IMR-90 (cell line): ENCODE results near the gene KRT77.

Experiments used
- CTCF ChIP-seq: conservative IDR thresholded peaks from 2 replicates; pipeline ENCODE4 v1.5.1; 2012; ENCODE audit warnings: mild to moderate bottlenecking, low read depth, low read length, improper control_type of control experiment
- FOS ChIP-seq: fragments of 150-350 bp; IDR thresholded peaks from 2 replicates; pipeline ENCODE4 v1.6.1; 2016; ENCODE audit warnings: low read depth, low read length
- POLR2A ChIP-seq: IDR thresholded peaks from 2 replicates; pipeline ENCODE4 v1.6.1; 2012; ENCODE audit warnings: mild to moderate bottlenecking, low read depth, low read length
- RAD21 ChIP-seq: IDR thresholded peaks from 2 replicates; pipeline ENCODE4 v1.6.1; 2012; ENCODE audit warnings: low read length, improper control_type of control experiment
- RFX5 ChIP-seq: IDR thresholded peaks from 2 replicates; pipeline ENCODE4 v1.8.0; 2012; ENCODE audit warnings: low read depth, mild to moderate bottlenecking, low read length, moderate library complexity

GRCh38 chr12:52669426-52669825 lies 33.9 kb downstream of the KRT77 start:
- TF ChIP-seq FOS (no peak), CTCF (no peak), POLR2A (no peak), RAD21 (no peak), RFX5 (no peak)
